Esophagus squamous epithelium (tissue), 4 donors: ENCODE results near the gene COQ8A.

ENCODE experiments used
- POLR2A ChIP-seq, 4 donors: fragments of 450-650 bp; IDR thresholded peaks; one replicate each; pipeline ENCODE4 v1.6.1; 2017; ENCODE audit warnings: antibody characterized with exemption in 4 of 4, mild to moderate bottlenecking in 4 of 4, moderate library complexity in 3 of 4
- TF ChIP-seq, protein P1 (sequence below), 6 experiments: fragments of 450-650 bp in 4 of 6; fragments of 200-600 bp in 2 of 6; sonication (generic) in 2 of 6; IDR thresholded peaks; one replicate each; pipeline ENCODE4 v1.5.1; 2016 to 2019; ENCODE audit warnings: antibody characterized with exemption in 6 of 6, mild to moderate bottlenecking in 4 of 6, moderate library complexity in 4 of 6

DNA sequence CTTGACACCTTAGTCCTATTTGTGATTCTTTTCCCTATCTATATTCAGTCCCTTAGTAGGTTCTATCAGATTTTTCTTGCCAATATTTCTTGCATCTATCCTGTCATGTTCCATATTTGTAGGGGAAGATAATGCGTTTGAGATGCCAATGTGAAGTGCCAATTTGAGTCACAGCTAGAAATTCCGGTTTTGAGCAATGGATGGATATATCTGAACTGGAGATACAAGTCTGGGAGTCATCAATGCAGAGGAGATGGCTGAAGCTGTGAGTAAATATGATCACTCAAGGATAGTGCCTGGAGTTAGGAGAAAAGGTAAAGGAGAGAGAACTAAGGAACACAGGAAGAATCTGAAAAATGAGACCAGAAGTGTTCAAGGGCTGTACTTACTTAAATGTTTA lies 93.8 kb downstream of the COQ8A start:
- TF ChIP-seq, protein P1, sequence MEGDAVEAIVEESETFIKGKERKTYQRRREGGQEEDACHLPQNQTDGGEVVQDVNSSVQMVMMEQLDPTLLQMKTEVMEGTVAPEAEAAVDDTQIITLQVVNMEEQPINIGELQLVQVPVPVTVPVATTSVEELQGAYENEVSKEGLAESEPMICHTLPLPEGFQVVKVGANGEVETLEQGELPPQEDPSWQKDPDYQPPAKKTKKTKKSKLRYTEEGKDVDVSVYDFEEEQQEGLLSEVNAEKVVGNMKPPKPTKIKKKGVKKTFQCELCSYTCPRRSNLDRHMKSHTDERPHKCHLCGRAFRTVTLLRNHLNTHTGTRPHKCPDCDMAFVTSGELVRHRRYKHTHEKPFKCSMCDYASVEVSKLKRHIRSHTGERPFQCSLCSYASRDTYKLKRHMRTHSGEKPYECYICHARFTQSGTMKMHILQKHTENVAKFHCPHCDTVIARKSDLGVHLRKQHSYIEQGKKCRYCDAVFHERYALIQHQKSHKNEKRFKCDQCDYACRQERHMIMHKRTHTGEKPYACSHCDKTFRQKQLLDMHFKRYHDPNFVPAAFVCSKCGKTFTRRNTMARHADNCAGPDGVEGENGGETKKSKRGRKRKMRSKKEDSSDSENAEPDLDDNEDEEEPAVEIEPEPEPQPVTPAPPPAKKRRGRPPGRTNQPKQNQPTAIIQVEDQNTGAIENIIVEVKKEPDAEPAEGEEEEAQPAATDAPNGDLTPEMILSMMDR (IDR thresholded peaks at IDR 0.05): no peak
- no peak for TF ChIP-seq POLR2A (IDR thresholded peaks at IDR 0.05)
